ENCODE data around the gene TNIP2.

GRCh38 chr4:2787230-2788100 is 31.3 kb upstream of the TNIP2 start:
- TF ChIP-seq CTCF (IDR thresholded peaks at IDR 0.05) (no peak), POLR2A (IDR thresholded peaks at IDR 0.05) (no peak)

Data from suprapubic skin (tissue), 3 donors.